GM13976 (cell line): Measurements from ENCODE around the gene TOP2B.

Source experiments
- DNase-seq: peaks from one replicate; pipeline ENCODE4 v3.0.0; 2012; ENCODE audit warnings: low spot score
- in situ Hi-C: fragments of 300-500 bp; cut with MboI; formaldehyde crosslinking; loops from one replicate; pipeline ENCODE4 v1.12.0; 2022; ENCODE audit warnings: low sequenced_read_pairs, mixed read lengths, inconsistent platforms; ENCODE audit not compliant: unreplicated experiment
- TF ChIP-seq, protein P1 (sequence below): IDR thresholded peaks from 2 replicates; pipeline ENCODE4 v1.5.1; 2012; ENCODE audit warnings: borderline replicate concordance, mild to moderate bottlenecking; ENCODE audit not compliant: insufficient read depth; ENCODE audit errors: extremely low read depth, missing control alignments, control extremely low read depth

The TOP2B gene

DNA sequence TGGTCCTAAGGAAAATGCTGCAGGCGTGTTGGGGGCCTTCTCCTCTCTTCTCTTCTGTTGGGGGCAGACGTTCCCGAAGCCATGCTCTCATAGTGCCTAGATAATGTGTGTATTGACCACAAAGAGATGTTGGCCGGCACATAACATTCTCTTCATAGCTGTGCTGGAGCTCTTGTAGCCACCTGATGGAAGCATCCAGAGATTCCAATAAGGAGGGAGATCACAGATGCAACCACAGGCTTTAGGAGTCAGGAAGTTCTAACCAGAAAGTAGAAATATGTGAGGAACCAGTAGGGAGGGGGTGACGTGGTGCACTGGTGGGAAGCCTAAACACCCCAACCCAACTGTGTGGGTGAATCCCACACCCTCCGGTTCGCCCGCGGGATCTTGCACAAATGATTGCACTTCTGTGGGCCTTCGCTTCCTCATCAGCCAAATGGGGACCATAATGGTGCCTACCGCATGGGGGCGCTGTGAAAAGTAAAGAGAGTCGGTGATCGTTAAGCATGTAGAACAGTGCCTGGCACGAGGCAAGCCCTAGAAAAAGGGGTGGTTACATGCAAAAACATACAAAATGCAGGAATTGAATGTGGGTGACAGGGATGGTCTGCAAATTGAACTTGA lies 87.8 kb downstream of the TOP2B start:
- TF ChIP-seq, protein P1, sequence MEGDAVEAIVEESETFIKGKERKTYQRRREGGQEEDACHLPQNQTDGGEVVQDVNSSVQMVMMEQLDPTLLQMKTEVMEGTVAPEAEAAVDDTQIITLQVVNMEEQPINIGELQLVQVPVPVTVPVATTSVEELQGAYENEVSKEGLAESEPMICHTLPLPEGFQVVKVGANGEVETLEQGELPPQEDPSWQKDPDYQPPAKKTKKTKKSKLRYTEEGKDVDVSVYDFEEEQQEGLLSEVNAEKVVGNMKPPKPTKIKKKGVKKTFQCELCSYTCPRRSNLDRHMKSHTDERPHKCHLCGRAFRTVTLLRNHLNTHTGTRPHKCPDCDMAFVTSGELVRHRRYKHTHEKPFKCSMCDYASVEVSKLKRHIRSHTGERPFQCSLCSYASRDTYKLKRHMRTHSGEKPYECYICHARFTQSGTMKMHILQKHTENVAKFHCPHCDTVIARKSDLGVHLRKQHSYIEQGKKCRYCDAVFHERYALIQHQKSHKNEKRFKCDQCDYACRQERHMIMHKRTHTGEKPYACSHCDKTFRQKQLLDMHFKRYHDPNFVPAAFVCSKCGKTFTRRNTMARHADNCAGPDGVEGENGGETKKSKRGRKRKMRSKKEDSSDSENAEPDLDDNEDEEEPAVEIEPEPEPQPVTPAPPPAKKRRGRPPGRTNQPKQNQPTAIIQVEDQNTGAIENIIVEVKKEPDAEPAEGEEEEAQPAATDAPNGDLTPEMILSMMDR, result no peak
- in situ Hi-C loops, result loop anchor here (25.0 kb wide), 1 partner anchor 615 kb away; no protein-coding TSS in a partner anchor
- no peak for DNase-seq

DNA sequence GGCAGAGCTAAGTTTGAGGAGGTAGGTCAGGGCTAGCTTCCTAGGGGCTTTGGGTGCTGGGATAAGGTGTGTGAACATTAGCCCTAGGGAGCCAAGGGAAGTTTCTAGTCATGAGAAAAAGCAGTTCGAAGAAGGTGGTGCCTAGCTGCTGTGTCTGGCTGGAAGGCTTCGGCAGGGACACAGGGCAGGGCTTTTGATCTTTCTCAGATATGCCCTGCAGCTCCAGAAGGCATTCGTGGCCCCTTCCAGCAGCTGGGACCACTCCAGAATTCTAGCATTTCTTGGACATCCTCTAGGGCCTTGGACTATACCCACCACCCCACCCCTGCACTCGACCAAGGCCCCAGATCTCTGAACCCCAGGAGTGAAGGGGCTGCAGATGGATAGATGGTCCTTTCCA lies 88.6 kb downstream of the TOP2B start:
- TF ChIP-seq, protein P1, result no peak
- in situ Hi-C loops, result loop anchor here (25.0 kb wide), 1 partner anchor 614 kb away; no protein-coding TSS in a partner anchor
- no peak for DNase-seq

DNA sequence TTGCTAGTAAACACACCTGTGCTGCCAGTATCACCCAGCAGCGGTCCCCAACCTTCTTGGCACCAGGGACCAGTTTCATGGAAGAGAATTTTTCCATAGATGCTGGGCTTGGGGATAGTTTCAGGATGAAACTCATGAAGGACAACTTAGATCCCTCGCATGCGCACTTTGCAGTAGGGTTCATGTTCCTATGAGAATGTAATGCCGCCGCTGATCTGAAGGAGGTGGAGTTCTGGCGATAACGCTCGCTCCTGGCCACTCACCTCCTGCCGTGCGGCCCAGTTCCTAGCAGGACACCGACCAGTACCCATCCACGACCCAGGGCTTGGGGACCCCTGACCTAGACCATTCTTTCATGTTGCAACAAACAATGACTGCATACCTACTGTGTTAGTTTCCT lies 89.7 kb downstream of the TOP2B start:
- TF ChIP-seq, protein P1, result no peak
- in situ Hi-C loops, result loop anchor here (25.0 kb wide), 1 partner anchor 613 kb away; no protein-coding TSS in a partner anchor
- DNase-seq, result no peak

DNA sequence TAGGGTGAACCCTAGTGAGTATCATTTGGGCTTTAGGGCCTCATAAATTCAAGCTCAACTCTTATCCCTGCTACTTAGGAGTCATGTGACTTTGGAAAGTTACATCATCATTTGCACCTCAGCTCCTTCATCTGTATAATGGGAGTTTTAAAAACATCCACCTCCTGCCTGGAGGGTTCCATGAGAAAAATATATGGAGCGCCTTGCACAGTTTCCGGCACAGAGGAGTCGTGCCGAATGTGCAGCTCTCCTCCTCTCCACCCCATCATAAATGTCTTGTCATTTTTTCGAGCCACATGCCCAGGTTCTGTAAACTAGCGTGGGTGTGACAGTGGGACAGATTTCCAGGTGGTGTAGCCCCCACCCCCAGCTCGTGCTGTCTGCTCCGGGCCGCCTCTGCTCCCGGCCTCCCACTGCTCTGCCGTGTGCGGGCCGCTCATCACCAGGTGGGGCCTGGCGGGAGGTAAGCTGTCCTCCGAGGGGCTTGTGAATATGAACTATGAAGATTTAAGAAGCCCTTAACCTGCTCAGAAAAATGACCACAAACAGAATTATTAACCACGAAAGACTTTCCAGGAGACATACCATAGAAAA lies 90.4 kb downstream of the TOP2B start:
- no peak for DNase-seq
- in situ Hi-C loops, result no loop called here
- TF ChIP-seq, protein P1, result no peak

DNA sequence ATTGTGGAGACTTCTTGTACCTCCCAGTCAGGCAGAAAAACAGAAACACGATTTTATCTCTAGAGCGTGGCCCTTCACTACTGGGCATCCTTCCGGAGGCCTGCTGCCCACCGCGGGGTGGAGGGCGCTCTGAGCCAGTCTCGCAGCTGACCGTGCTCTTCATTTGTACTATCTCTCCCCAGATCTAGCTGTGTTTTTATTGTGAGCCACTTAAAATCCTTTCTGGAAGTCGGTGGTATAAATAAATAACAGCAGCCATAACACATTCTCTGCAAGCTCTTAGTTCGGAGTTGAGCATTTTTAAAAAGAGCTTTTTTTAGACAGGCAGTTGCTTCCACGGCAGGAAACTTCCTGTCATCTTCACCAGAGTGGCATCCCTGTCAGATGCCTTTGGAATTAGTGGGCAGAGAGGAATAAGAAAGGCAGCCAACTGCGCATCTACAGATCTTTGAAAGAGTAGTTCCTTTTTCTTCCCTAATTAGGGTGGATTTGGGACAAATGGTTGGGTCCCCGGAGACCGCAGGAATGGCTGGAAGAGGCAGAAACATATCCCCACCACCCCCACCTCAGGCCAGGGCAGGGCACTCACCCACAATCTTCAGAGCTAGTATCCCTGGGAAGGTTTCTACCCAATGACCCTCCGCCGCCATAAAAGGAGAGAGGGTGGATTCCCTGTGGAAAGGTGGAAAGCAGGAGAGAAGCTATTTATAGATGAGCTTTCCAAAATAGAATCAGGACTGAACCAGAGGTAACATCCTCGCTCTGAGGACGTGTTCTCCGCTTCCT lies 91.1 kb downstream of the TOP2B start:
- TF ChIP-seq, protein P1, result no peak
- DNase-seq, result no peak
- in situ Hi-C loops, result no loop called here

DNA sequence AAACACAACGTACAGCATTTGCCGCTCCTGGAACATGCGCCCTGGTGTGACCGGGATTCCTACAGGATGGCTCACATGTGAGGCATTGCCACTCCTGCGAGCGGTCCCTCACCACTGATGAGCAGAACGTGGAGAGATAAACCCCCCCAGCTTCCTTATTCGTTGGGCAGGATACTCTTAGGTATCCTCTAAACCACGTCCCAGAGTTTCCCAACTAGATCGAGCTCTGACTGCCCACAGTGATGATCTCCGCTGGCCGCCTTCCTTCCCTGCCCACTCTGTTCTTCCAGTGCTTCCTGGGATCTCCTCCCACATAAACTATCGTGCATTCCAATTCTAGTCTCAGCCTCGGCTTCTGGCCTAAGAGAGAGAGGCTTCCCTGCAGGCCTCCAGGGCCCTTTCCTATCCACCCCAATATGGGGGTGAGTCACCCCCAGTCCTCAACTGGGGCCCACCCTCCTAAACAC lies 91.8 kb downstream of the TOP2B start:
- TF ChIP-seq, protein P1, result no peak
- in situ Hi-C loops, result no loop called here
- no peak for DNase-seq
